ENCODE data around the gene IYD. TPM values are rescaled to one million over a fixed set of nuclear protein-coding genes. Genes with fewer than 3 reads are reported as not detected.
"Not testable (repeated sequence)": the region's sequence is repeated elsewhere in the genome, so short reads cannot be mapped to it uniquely, and the experiment has no call there.

The IYD gene
- total RNA-seq, 1 experiment from 2014 or later = not detected

DNA sequence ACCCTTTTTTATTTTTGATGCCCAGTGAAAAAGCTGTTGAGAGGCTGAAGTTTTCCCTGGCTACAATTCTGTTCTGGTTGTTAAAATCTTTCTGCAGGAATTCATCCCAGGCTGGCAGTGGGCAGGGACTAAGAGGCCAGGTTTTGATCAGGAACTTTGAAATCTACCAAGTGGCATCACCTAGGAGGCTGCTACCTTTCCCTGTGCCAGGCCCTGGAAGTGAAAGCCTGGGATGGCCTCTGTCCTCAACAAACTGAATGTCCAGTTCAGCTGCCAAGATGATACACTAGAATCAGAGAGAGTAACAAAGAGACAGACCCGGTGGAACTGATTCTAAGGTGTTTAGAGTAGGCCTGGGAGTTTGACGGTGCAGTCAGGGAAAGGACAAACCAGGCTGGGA is 596 bp downstream of the IYD start:
- Histone ChIP-seq H3K27me3 (ENCODE audit: control insufficient read depth, insufficient read depth, low read length) (no peaks in the 10 kb centered on the region), H3K36me3 (replicated peaks; ENCODE audit: control insufficient read depth, insufficient read depth, low read length) (no peaks in the 10 kb centered on the region), H3K4me3 (ENCODE audit: insufficient read depth, low read depth, low read length) (no peak overlapping the region)
- DNase-seq = no peak

DNA sequence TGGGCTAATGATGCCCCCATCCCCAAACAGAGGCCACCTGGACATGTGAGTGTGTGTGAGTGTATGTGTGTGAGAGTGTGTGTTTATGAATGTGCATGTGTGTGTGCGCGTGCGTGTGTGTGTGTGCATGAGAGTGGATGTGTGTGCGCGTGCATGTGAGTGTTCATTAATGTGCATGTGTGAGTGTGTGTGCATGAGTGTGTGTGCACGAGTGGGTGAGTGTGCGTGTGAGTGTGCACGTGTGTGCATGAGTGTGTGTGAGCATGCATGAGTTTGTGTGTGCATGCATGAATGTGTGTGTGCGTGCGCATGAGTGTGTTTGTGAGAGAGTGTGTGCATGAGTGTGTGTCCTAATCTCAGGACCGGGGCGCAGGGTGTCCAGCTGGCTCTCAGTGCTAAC is 1.3 kb downstream of the IYD start:
- no peak for DNase-seq
- Histone ChIP-seq H3K27me3 (ENCODE audit: control insufficient read depth, insufficient read depth, low read length) (no peaks in the 10 kb centered on the region), H3K36me3 (replicated peaks; ENCODE audit: control insufficient read depth, insufficient read depth, low read length) (no peaks in the 10 kb centered on the region), H3K4me3 (ENCODE audit: insufficient read depth, low read depth, low read length) (no peak overlapping the region)

DNA sequence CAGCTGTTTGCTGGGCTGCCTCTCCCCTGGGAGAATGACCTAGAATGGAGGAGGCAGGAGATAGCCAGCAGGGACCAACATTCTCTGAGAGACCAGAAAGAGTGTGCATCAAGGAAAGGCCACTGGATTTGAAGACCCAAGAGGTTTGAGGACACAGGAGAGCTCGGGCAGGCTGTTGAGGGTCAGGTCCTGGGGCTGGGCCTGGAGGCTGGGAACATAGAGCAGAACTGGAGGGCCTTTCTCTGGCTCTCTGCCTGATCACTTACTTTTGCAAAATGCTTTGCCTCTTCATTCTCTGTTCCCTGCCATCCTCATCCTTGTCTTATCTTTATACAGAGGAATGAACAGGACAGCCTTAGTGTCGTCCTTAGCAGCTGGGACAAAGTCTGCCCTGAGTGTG is 2.5 kb downstream of the IYD start:
- H3K27me3 ChIP-seq (ENCODE audit: control insufficient read depth, insufficient read depth, low read length) = no peaks in the 10 kb centered on the region
- H3K36me3 ChIP-seq (replicated peaks; ENCODE audit: control insufficient read depth, insufficient read depth, low read length) = no peaks in the 10 kb centered on the region
- no peak overlapping the region for H3K4me3 ChIP-seq (ENCODE audit: insufficient read depth, low read depth, low read length)
- no peak for DNase-seq

DNA sequence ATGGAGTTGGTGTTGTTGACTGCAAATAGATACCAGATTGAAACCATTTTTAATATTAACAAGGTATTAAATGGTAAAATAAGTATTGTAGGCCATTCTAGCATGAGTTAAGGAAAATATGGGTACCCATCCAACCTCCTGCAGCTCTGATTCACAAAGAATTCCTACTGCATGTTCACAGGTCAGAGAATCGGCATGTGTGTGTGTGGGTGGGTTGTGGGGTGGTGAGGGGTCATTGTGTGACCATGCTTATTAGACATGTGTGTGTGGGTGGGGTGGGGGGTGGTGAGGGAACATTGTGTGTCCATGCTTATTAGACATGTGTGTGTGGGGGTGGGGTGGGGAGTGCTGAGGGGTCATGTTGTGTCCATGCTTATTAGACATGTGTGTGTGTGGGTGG is 3.2 kb downstream of the IYD start:
- Histone ChIP-seq H3K36me3 (replicated peaks; ENCODE audit: control insufficient read depth, insufficient read depth, low read length) (no peaks in the 10 kb centered on the region), H3K27me3 (ENCODE audit: control insufficient read depth, insufficient read depth, low read length) (no peaks in the 10 kb centered on the region), H3K4me3 (ENCODE audit: insufficient read depth, low read depth, low read length) (no peak overlapping the region)
- no peak for DNase-seq

DNA sequence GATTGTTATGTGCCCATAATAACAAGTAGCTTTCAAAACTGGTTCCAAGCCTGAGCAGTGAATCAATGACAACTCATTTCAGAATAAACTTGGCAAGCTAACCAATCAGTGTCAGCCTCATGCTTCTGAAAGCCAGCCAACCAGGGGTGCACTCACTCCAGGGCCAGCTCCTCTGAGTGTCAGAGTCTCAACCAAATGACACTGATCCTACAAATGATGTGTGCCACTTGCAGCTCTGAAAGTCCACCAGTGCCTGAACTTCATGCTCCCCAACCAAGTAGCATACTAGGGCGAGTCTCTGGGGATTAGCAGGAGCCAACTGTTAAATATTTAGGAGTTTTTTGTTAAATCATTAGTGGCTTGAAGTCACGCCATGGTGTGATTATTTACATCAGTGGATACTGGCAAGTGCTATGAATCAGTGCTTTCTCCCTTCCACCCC is 4.5 kb downstream of the IYD start:
- H3K36me3 ChIP-seq (replicated peaks; ENCODE audit: control insufficient read depth, insufficient read depth, low read length) = no peaks in the 10 kb centered on the region
- H3K27me3 ChIP-seq (ENCODE audit: control insufficient read depth, insufficient read depth, low read length) = no peaks in the 10 kb centered on the region
- H3K4me3 ChIP-seq (ENCODE audit: insufficient read depth, low read depth, low read length) = no peak overlapping the region
- DNase-seq = no peak

DNA sequence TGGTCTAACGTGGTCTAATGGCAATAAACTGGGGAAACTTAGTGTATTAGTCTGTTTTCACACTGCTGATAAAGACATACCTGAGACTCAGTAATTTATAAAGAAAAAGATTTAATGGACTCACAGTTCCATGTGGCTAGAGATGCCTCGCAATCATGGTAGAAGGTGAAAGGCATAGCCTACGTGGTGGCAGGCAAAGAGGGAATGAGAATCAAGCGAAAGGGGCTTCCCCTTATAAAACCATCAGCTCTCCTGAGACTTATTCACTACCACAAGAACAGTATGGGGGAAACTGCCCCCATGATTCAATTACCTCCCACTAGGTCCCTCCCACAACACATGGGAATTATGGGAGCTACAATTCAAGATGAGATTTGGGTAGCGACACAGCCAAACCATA is 5.5 kb downstream of the IYD start:
- not testable (repeated sequence) for DNase-seq; H3K36me3 ChIP-seq (replicated peaks; ENCODE audit: control insufficient read depth, insufficient read depth, low read length); H3K27me3 ChIP-seq (ENCODE audit: control insufficient read depth, insufficient read depth, low read length); H3K4me3 ChIP-seq (ENCODE audit: insufficient read depth, low read depth, low read length)

DNA sequence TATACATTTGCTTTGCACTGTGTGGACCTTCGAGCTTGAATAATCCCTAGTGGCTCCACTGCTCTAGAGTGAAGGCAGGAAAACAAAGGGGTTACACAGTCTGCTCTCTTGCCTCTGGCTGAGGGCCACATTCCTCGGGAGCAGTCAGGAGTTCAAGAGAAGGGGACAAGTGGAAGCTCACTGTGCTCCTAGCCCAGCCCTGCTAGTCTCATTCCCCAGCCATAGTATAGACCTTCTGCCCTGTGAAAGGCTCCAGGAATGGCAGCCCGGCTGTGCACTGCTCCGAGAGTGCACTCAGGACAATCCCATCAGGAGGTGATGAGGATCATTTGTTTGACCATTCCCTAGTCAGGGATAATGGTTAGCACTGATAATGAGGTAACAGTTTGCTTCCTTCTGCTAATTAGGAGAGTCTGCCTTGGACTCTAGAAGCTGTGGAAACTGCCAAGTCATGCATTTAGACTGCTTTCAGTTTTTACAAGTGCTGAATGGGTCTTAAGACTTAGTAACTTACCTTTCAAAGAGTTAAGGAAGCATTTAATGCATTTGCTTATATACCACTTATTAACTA is 8.5 kb downstream of the IYD start:
- Histone ChIP-seq H3K36me3 (replicated peaks; ENCODE audit: control insufficient read depth, insufficient read depth, low read length) (no peaks in the 10 kb centered on the region), H3K27me3 (ENCODE audit: control insufficient read depth, insufficient read depth, low read length) (no peaks in the 10 kb centered on the region), H3K4me3 (ENCODE audit: insufficient read depth, low read depth, low read length) (no peak overlapping the region)
- DNase-seq = no peak

DNA sequence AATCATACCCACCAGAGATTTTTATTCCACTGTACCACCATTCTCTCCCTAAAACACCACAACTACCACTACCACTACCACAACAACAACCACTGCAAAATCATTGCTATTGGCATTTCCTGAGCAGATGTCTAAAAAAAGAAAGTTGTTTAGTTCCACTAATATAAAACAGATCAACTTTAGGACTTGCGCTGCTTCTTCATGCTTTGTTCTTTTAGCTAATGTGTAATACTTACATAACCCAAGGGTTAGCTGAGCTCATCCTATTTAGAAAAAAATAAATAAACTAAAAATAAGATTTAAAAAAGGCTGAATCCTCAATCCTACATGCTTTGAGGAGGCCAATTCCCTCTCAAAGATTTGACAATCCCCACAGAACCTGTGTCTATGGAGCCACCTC is 11.4 kb downstream of the IYD start:
- no peaks in the 10 kb centered on the region for H3K27me3 ChIP-seq (ENCODE audit: control insufficient read depth, insufficient read depth, low read length)
- H3K36me3 ChIP-seq (replicated peaks; ENCODE audit: control insufficient read depth, insufficient read depth, low read length) = no peaks in the 10 kb centered on the region
- DNase-seq = no peak
- no peak overlapping the region for H3K4me3 ChIP-seq (ENCODE audit: insufficient read depth, low read depth, low read length)

DNA sequence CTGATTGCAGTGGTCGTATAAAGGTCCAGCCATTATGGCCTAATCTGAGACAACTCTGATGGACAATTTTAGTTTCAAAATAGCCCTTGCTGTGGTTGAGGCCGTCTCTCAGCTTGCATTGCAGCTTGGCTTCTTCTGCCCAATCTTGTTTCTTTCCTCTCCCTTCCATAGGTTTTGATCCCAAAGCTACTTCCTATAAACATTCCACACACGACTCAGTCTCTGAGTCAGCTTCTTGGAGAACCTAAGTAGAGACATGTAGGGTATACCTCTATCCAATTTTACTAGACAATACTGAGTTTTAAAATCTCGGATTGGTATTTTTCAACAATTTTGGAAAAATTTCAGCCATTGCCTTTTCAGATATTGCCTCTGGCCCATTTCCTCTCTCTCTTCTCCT is 13.4 kb downstream of the IYD start:
- H3K36me3 ChIP-seq (replicated peaks; ENCODE audit: control insufficient read depth, insufficient read depth, low read length) = no peaks in the 10 kb centered on the region
- no peak overlapping the region for H3K4me3 ChIP-seq (ENCODE audit: insufficient read depth, low read depth, low read length)
- H3K27me3 ChIP-seq (ENCODE audit: control insufficient read depth, insufficient read depth, low read length) = no peaks in the 10 kb centered on the region
- no peak for DNase-seq

DNA sequence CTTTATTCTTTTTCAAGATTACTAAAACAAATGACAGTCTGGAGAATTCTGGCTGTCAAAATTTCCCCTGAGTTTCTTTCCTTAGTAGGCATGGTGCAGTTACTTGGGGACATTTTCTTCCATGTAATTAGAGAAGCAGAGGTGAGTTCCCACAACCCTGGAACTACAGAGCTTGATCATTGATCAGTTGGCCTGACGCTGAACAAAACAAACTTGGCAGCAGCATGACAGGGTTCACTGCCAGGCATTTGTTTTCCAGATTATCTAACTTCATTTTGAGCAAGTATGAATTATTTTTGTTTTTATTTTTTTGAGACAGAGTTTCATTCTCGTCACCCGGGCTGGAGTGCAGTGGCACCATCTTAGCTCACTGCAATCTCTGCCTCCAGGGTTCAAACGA is 22.6 kb downstream of the IYD start:
- DNase-seq = no peak
- no peak overlapping the region for H3K4me3 ChIP-seq (ENCODE audit: insufficient read depth, low read depth, low read length)
- no peaks in the 10 kb centered on the region for H3K27me3 ChIP-seq (ENCODE audit: control insufficient read depth, insufficient read depth, low read length)
- H3K36me3 ChIP-seq (replicated peaks; ENCODE audit: control insufficient read depth, insufficient read depth, low read length) = no peaks in the 10 kb centered on the region

DNA sequence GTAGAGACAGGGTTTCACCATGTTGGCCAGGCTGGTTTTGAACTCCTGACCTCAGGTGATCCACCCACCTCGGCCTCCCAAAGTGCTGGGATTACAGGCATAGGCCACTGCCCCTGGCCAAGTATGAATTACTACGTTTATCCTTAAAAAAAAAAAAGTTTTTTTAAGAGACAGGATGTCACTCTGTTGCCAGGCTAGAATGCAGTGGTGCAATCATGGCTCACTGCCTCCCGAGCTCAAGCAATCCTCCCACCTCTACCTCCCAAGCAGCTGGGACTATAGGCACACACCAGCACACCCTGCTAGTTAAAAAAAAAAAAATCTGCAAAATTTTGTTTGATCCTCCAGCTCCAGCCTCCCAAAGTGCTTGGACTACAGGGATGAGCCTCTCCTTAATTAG is 23.1 kb downstream of the IYD start:
- no peak for DNase-seq
- Histone ChIP-seq H3K4me3 (ENCODE audit: insufficient read depth, low read depth, low read length) (no peak overlapping the region), H3K36me3 (replicated peaks; ENCODE audit: control insufficient read depth, insufficient read depth, low read length) (no peaks in the 10 kb centered on the region), H3K27me3 (ENCODE audit: control insufficient read depth, insufficient read depth, low read length) (no peaks in the 10 kb centered on the region)

DNA sequence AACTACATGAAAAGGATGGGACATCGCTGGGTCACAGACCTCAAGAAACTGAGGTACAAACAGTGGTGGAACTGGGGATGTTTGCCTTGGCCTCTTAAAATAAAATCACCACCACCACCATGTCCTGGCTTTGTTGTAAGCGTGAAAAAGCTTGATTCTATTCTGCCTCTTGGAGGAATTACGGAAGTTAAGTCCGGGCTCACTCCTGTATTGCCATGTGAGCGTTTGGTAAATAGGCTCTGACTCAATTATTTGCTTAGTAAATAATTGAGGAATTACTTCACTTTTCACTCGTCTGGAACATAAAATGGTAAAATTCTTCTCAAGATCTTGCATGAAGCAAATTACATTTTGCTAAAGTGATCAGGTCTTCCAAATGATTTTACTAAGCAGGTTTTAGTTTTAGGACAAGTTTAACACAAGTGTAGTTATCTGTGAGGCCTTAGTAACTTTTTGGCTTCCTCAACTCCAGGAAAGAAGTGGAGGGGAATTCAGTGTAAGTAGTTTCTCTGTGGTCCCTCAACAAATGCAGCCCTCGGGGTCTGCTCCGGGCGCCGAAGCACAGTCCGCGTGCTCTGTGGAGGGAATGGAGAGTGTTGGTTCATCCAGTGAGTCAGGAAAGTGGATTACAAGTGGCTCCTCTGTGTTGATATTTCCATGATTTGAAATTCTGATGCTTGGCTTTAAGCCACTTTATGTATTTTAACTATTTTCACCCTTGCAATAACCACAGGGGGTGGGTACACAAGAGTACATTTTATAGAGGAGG is 23.8 kb downstream of the IYD start:
- H3K4me3 ChIP-seq (ENCODE audit: insufficient read depth, low read depth, low read length) = no peak overlapping the region
- no peaks in the 10 kb centered on the region for H3K36me3 ChIP-seq (replicated peaks; ENCODE audit: control insufficient read depth, insufficient read depth, low read length)
- no peak for DNase-seq
- H3K27me3 ChIP-seq (ENCODE audit: control insufficient read depth, insufficient read depth, low read length) = no peaks in the 10 kb centered on the region

DNA sequence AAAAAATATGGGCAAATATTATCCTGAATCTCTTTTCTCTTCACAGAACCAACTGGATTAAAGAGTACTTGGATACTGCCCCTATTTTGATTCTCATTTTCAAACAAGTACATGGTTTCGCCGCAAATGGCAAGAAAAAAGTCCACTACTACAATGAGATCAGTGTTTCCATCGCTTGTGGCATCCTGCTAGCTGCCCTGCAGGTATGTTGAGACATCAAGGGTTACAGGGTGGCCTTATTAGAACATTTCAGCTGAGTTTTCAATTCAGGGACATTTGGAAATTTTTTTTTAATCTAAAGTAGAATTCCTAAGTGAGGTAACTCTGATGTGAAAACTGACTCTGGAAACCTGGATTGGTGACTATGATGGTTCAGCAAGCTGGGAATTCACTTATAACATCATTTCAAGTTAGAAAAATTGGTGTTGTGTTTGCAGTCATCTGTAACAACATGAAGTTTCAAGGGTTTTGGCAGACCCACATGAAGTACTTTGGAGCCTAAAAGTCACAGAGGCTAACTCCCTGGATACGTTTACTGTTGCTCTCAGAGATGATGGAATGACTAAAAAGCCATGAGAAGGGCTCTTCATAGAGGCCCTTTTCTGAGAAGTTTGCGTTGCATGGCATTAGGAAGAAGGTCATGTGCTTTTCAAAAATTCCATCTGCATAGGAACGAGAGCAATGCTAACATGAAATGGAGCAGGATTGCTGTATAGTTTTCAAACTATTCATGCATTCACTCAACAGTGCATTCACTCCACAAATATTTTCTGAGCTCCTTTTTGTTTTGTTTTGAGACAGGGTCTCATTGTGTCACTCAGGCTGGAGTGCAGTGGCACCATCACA is 25.5 kb downstream of the IYD start:
- no peak for DNase-seq
- Histone ChIP-seq H3K27me3 (ENCODE audit: control insufficient read depth, insufficient read depth, low read length) (no peaks in the 10 kb centered on the region), H3K36me3 (replicated peaks; ENCODE audit: control insufficient read depth, insufficient read depth, low read length) (no peaks in the 10 kb centered on the region), H3K4me3 (ENCODE audit: insufficient read depth, low read depth, low read length) (no peak overlapping the region)

DNA sequence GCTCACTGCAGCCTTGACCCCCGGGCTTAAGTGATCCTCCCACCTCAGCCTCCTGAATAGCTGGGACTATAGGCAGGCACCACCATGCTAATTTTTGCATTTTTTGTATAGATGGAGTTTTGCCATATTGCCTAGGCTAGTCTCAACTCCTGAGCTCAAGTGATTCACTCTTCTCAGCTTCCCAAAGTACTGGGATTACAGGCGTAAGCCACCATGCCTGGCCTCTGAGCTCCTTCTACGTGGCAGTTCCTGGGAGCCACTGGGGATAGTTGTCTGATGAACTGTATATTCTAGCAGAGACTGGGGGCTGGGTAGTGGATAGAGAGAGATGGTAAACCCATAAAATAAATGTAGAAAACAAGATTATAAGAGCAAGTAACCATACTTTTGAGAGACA is 26.1 kb downstream of the IYD start:
- DNase-seq = no peak
- no peaks in the 10 kb centered on the region for H3K27me3 ChIP-seq (ENCODE audit: control insufficient read depth, insufficient read depth, low read length)
- no peak overlapping the region for H3K4me3 ChIP-seq (ENCODE audit: insufficient read depth, low read depth, low read length)
- H3K36me3 ChIP-seq (replicated peaks; ENCODE audit: control insufficient read depth, insufficient read depth, low read length) = no peaks in the 10 kb centered on the region

DNA sequence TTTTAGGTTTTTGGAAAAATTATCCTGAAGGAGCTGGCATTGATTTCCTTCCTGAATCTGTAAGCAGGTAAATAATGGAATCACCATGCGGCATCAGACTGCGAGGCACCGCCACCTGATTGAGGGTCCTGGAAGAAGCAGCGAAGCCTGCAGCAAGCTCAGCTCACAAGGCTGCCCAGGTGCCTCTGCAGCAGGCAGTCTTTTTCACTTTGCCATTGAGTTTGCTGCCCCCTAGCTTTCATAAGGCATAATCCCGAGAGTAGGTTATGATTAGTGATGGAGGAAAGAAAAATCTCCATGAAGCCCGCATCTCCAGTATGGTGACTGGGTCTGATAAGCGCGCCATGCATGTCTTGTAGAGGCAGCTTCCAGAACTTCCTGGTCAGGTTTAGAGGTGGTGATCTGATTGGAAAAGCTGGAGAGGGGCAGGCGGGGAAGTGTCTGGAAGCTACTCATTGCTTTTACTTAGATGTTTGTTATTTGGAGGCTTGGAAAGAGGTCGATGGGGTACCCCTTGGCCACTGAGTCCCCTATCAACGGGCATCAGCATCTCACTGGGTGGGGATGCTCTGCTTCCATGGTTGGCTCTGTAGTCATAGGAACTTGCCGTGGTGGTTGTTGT is 26.7 kb downstream of the IYD start:
- no peak overlapping the region for H3K4me3 ChIP-seq (ENCODE audit: insufficient read depth, low read depth, low read length)
- DNase-seq = peak; percentile 74
- H3K36me3 ChIP-seq (replicated peaks; ENCODE audit: control insufficient read depth, insufficient read depth, low read length) = no peaks in the 10 kb centered on the region
- no peaks in the 10 kb centered on the region for H3K27me3 ChIP-seq (ENCODE audit: control insufficient read depth, insufficient read depth, low read length)
